ENCODE measurements around the gene ROBO2.

ROBO2 gene

GRCh38 chr3:77122652-77123051, 82.8 kb downstream of the ROBO2 start:
- DNase-seq, result no peak

- DNase-seq, result no peak
These were observed 86.1 kb downstream of the ROBO2 start for GRCh38 chr3:77125966-77126365.

- DNase-seq, result no peak
These were observed 94.9 kb downstream of the ROBO2 start for GRCh38 chr3:77134769-77135168.

- DNase-seq, result no peak
These were observed 97.7 kb downstream of the ROBO2 start for GRCh38 chr3:77137559-77137958.

GRCh38 chr3:77139624-77140023, 99.7 kb downstream of the ROBO2 start:
- DNase-seq, result no peak

- no peak for DNase-seq
These were observed 101.5 kb downstream of the ROBO2 start for GRCh38 chr3:77141423-77141822.

- DNase-seq, result no peak
These were observed 102.7 kb downstream of the ROBO2 start for GRCh38 chr3:77142578-77142977.

GRCh38 chr3:77146004-77146403, 106.1 kb downstream of the ROBO2 start:
- DNase-seq, result no peak

- DNase-seq, result no peak
These were observed 108.1 kb downstream of the ROBO2 start for GRCh38 chr3:77147836-77148578.

- DNase-seq, result no peak
These were observed 109.5 kb downstream of the ROBO2 start for GRCh38 chr3:77149382-77149781.

GRCh38 chr3:77150028-77150427, 110.1 kb downstream of the ROBO2 start:
- no peak for DNase-seq

GRCh38 chr3:77150759-77151158, 110.9 kb downstream of the ROBO2 start:
- no peak for DNase-seq

GRCh38 chr3:77158730-77159581, 119.1 kb downstream of the ROBO2 start:
- no peak for DNase-seq

GRCh38 chr3:77160931-77161497, 121.1 kb downstream of the ROBO2 start:
- no peak for DNase-seq

- no peak for DNase-seq
These were observed 129.9 kb downstream of the ROBO2 start for GRCh38 chr3:77169823-77170222.

GRCh38 chr3:77171026-77171425, 131.1 kb downstream of the ROBO2 start:
- no peak for DNase-seq

- no peak for DNase-seq
These were observed 139.9 kb downstream of the ROBO2 start for GRCh38 chr3:77179762-77180161.

- no peak for DNase-seq
These were observed 142.4 kb downstream of the ROBO2 start for GRCh38 chr3:77182341-77182740.

GRCh38 chr3:77186319-77186718, 146.4 kb downstream of the ROBO2 start:
- no peak for DNase-seq

- peak; percentile 82 for DNase-seq
These were observed 146.8 kb downstream of the ROBO2 start for GRCh38 chr3:77186728-77187127.

GRCh38 chr3:77188210-77188609, 148.3 kb downstream of the ROBO2 start:
- DNase-seq, result no peak

GRCh38 chr3:77189258-77189657, 149.4 kb downstream of the ROBO2 start:
- no peak for DNase-seq

- DNase-seq, result peak; percentile 19
These were observed 149.8 kb downstream of the ROBO2 start for GRCh38 chr3:77189684-77190083.

- DNase-seq, result no peak
These were observed 150.5 kb downstream of the ROBO2 start for GRCh38 chr3:77190374-77190773.

Measured in suppressor macrophage treated with lipopolysaccharide for 4 hours (primary cell).